H1 (cell line): ENCODE measurements around the gene MAS1. TPM values are rescaled to one million over a fixed set of nuclear protein-coding genes. Genes with fewer than 3 reads are reported as not detected.

ENCODE experiments used
- CTCF ChIA-PET: fragments of 300-600 bp; sonication (Branson Sonifier 250); formaldehyde crosslinking; loops from one replicate; lab custom pipeline; 2021; ENCODE audit not compliant: partially characterized antibody; lab: Charles Lee
- POLR2A ChIA-PET: fragments of 300-600 bp; sonication (Branson Sonifier 250); formaldehyde crosslinking; loops from one replicate; lab custom pipeline; 2021; ENCODE audit warnings: inconsistent platforms; ENCODE audit not compliant: partially characterized antibody; lab: Charles Lee
- DNase-seq, 2 experiments: peaks; one replicate each; pipeline versions ENCODE4 v3.0.0 to v3.0.0-alpha.2; 2010 to 2022; ENCODE audit warnings: low spot score in 2 of 2, low read depth in 1 of 2, mixed read lengths in 1 of 2
- FAIRE-seq: peaks from 2 replicates; lab custom pipeline; 2011; peaks lifted over from hg19 to GRCh38; lab: Jason Lieb, UNC
- H2AFZ ChIP-seq: 2 replicates; pipeline ENCODE4 v1.8.1; 2012; ENCODE audit warnings: low read length, inconsistent platforms
- H2AK5ac ChIP-seq: 2 replicates; pipeline ENCODE4 v1.6.1; 2013; ENCODE audit warnings: low read depth, low read length
- H2BK120ac ChIP-seq: replicated peaks from 2 replicates; pipeline ENCODE3; 2013; ENCODE audit warnings: low read depth, low read length, inconsistent platforms
- H2BK12ac ChIP-seq: 2 replicates; pipeline ENCODE4 v1.6.1; 2013; ENCODE audit warnings: low read depth, low read length
- H2BK15ac ChIP-seq: 2 replicates; pipeline ENCODE4 v1.6.1; 2013; ENCODE audit warnings: low read length
- H2BK20ac ChIP-seq: 2 replicates; pipeline ENCODE4 v1.6.1; 2013; ENCODE audit warnings: low read length
- H2BK5ac ChIP-seq: 2 replicates; pipeline ENCODE4 v1.6.1; 2013; ENCODE audit warnings: low read depth, low read length
- H3K14ac ChIP-seq: 2 replicates; pipeline ENCODE4 v1.6.1; 2013; ENCODE audit warnings: inconsistent platforms; ENCODE audit not compliant: insufficient read length
- H3K18ac ChIP-seq: 2 replicates; pipeline ENCODE4 v1.6.1; 2013; ENCODE audit warnings: low read length; ENCODE audit errors: extremely low read depth
- H3K23ac ChIP-seq: 2 replicates; pipeline ENCODE4 v1.6.1; 2013; ENCODE audit warnings: inconsistent platforms; ENCODE audit not compliant: insufficient read length
- H3K23me2 ChIP-seq: 2 replicates; pipeline ENCODE4 v1.6.1; 2013; ENCODE audit warnings: low read depth, low read length
- H3K27ac ChIP-seq: 2 replicates; pipeline ENCODE4 v1.6.1; 2011; ENCODE audit warnings: low read depth, low read length, inconsistent platforms
- H3K27me3 ChIP-seq, 4 experiments: replicated peaks in 1 of 4; 1 replicate in 1 of 4; 2 replicates in 3 of 4; pipeline versions ENCODE4 v1.6.1 to v1.8.1; 2011 to 2013; ENCODE audit warnings: low read length in 3 of 4, mild to moderate bottlenecking in 3 of 4, inconsistent platforms in 2 of 4, mixed read lengths in 2 of 4, moderate library complexity in 1 of 4; ENCODE audit not compliant: control insufficient read depth in 3 of 4, insufficient read depth in 3 of 4; ENCODE audit errors: extremely low read depth in 1 of 4
- H3K36me3 ChIP-seq, 4 experiments: 2 replicates each; pipeline versions ENCODE4 v1.6.1 to v1.8.1; 2011 to 2013; ENCODE audit warnings: mild to moderate bottlenecking in 4 of 4, low read length in 3 of 4, moderate library complexity in 2 of 4, control low read depth in 1 of 4, inconsistent platforms in 1 of 4; ENCODE audit not compliant: insufficient read depth in 4 of 4, control insufficient read depth in 2 of 4
- H3K4ac ChIP-seq: replicated peaks from 2 replicates; pipeline ENCODE3; 2013; ENCODE audit warnings: low read length, low read depth, mixed read lengths, inconsistent platforms; ENCODE audit not compliant: insufficient read length
- H3K4me1 ChIP-seq, 4 experiments: replicated peaks in 1 of 4; 1 replicate in 1 of 4; 2 replicates in 3 of 4; pipeline versions ENCODE4 v1.6.1 to v1.8.1; 2011 to 2013; ENCODE audit warnings: low read length in 3 of 4, inconsistent platforms in 2 of 4, mixed read lengths in 1 of 4; ENCODE audit not compliant: insufficient read depth in 4 of 4, control insufficient read depth in 3 of 4
- H3K4me2 ChIP-seq, 2 experiments: 2 replicates each; pipeline versions ENCODE4 v1.6.1 to v1.8.1; 2011 to 2013; ENCODE audit warnings: low read depth in 2 of 2, low read length in 2 of 2, control low read depth in 1 of 2, inconsistent platforms in 1 of 2, mild to moderate bottlenecking in 1 of 2; ENCODE audit not compliant: insufficient read depth in 1 of 2
- H3K4me3 ChIP-seq, 4 experiments: fragments of 200-600, 300-600 bp in 1 of 4; sonication (generic), shearing (Covaris generic), sonication (Bioruptor Twin) in 1 of 4; 2 replicates each; pipeline versions ENCODE4 v1.5.1 to v1.8.1; 2011 to 2016; ENCODE audit warnings: low read length in 4 of 4, low read depth in 3 of 4, control low read depth in 2 of 4, inconsistent platforms in 2 of 4, mild to moderate bottlenecking in 2 of 4, mixed read lengths in 1 of 4, moderate library complexity in 1 of 4; ENCODE audit not compliant: insufficient read depth in 2 of 4; ENCODE audit errors: extremely low read depth in 1 of 4
- H3K56ac ChIP-seq: replicated peaks from 2 replicates; pipeline ENCODE3; 2013; ENCODE audit warnings: low read depth, mild to moderate bottlenecking, mixed read lengths, low read length, inconsistent platforms; ENCODE audit not compliant: insufficient read length
- H3K79me1 ChIP-seq: 2 replicates; pipeline ENCODE4 v1.6.1; 2013; ENCODE audit warnings: low read depth, low read length, control low read depth
- H3K79me2 ChIP-seq, 2 experiments: 2 replicates each; pipeline versions ENCODE4 v1.6.1 to v1.8.1; 2012 to 2013; ENCODE audit warnings: low read length in 2 of 2, mild to moderate bottlenecking in 2 of 2, inconsistent platforms in 1 of 2; ENCODE audit not compliant: insufficient read depth in 2 of 2, control insufficient read depth in 1 of 2
- H3K9ac ChIP-seq, 4 experiments: replicated peaks in 1 of 4; 1 replicate in 1 of 4; 2 replicates in 3 of 4; pipeline versions ENCODE4 v1.6.1 to v1.8.1; 2011 to 2013; ENCODE audit warnings: low read depth in 3 of 4, low read length in 3 of 4, control low read depth in 2 of 4, mild to moderate bottlenecking in 2 of 4, moderate library complexity in 2 of 4, inconsistent platforms in 1 of 4; ENCODE audit errors: extremely low read depth in 1 of 4
- H3K9me3 ChIP-seq, 2 experiments: 2 replicates each; pipeline versions ENCODE4 v1.6.1 to v1.8.1; 2012 to 2013; ENCODE audit warnings: mild to moderate bottlenecking in 2 of 2, moderate library complexity in 2 of 2, control low read depth in 1 of 2, inconsistent platforms in 1 of 2, low read depth in 1 of 2, low read length in 1 of 2, mixed read lengths in 1 of 2; ENCODE audit not compliant: insufficient read depth in 2 of 2
- H4K20me1 ChIP-seq, 2 experiments: replicated peaks in 1 of 2; 2 replicates each; pipeline versions ENCODE3 to v1.8.1; 2011 to 2013; ENCODE audit warnings: inconsistent platforms in 2 of 2, low read length in 2 of 2, mild to moderate bottlenecking in 1 of 2; ENCODE audit not compliant: insufficient read depth in 2 of 2, control insufficient read depth in 1 of 2
- H4K5ac ChIP-seq: 2 replicates; pipeline ENCODE4 v1.6.1; 2013; ENCODE audit warnings: low read length, low read depth, mixed read lengths, inconsistent platforms; ENCODE audit not compliant: insufficient read length
- H4K8ac ChIP-seq: 2 replicates; pipeline ENCODE4 v1.8.0; 2013; ENCODE audit warnings: mild to moderate bottlenecking, moderate library complexity, low read length, inconsistent platforms; ENCODE audit not compliant: insufficient read depth; ENCODE audit errors: extremely low read depth
- H4K91ac ChIP-seq: replicated peaks from 2 replicates; pipeline ENCODE3; 2013; ENCODE audit warnings: low read length, mixed read lengths, inconsistent platforms; ENCODE audit not compliant: insufficient read length
- BCL11A ChIP-seq, 2 experiments: IDR thresholded peaks; one replicate each; pipeline ENCODE4 v1.6.1; 2011; ENCODE audit warnings: low read depth in 2 of 2, low read length in 2 of 2, mild to moderate bottlenecking in 2 of 2
- BRCA1 ChIP-seq: IDR thresholded peaks from 2 replicates; pipeline ENCODE4 v1.6.1; 2012; ENCODE audit warnings: low read depth, low read length, improper control_type of control experiment
- EP300 ChIP-seq, 2 experiments: IDR thresholded peaks; 1 replicate in 1 of 2; 2 replicates in 1 of 2; pipeline ENCODE4 v1.6.1; 2011 to 2012; ENCODE audit warnings: low read depth in 2 of 2, low read length in 2 of 2, mild to moderate bottlenecking in 2 of 2, borderline replicate concordance in 1 of 2, inconsistent platforms in 1 of 2, moderate library complexity in 1 of 2
- JUN ChIP-seq: IDR thresholded peaks from 2 replicates; pipeline ENCODE4 v1.6.1; 2011; ENCODE audit warnings: low read depth, mild to moderate bottlenecking, improper control_type of control experiment, low read length
- RAD21 ChIP-seq, 2 experiments: IDR thresholded peaks in 1 of 2; conservative IDR thresholded peaks in 1 of 2; 2 replicates each; pipeline ENCODE4 v1.6.1; 2011; ENCODE audit warnings: low read depth in 2 of 2, low read length in 2 of 2, improper control_type of control experiment in 1 of 2, inconsistent platforms in 1 of 2, mild to moderate bottlenecking in 1 of 2, moderate library complexity in 1 of 2
- RXRA ChIP-seq: IDR thresholded peaks from 2 replicates; pipeline ENCODE4 v1.6.1; 2011; ENCODE audit warnings: low read depth, mild to moderate bottlenecking, low read length, moderate library complexity; ENCODE audit not compliant: insufficient read depth
- SUZ12 ChIP-seq: fragments of 200-600 bp; sonication (generic); IDR thresholded peaks from 2 replicates; pipeline ENCODE4 v1.6.1; 2012; ENCODE audit warnings: mild to moderate bottlenecking, inconsistent platforms, low read length, moderate library complexity, mixed read lengths
- WGBS, 2 experiments: shearing (Covaris generic) in 1 of 2; methylation state at CpG; one replicate each; pipeline versions ENCODE4 v1.1.6 to v1.1.7; 2013 to 2015; ENCODE audit warnings: low lambda C conversion rate in 2 of 2, mixed read lengths in 2 of 2, inconsistent platforms in 1 of 2, low coverage in 1 of 2, missing lambda C conversion rate in 1 of 2; ENCODE audit not compliant: insufficient replicate concordance in 2 of 2, insufficient coverage in 1 of 2, insufficient read length in 1 of 2; ENCODE audit errors: extremely low coverage in 1 of 2, missing lambda C conversion rate in 1 of 2; 5-methylcytosine and 5-hydroxymethylcytosine counted together
- polyA plus RNA-seq, 7 experiments: library from polyadenylated mRNA; depleted of rRNA in 3 of 7; stranded (reverse) in 5 of 7; unstranded in 2 of 7; fragments of >200 nt in 5 of 7; fragments of 200-250 nt in 2 of 7; gene quantifications; 1 replicate in 5 of 7; 2 replicates in 1 of 7; 4 replicates in 1 of 7; pipeline versions ENCODE4 v1.2.1 to v1.2.3, GENCODE V29; 2011 to 2013; ENCODE audit warnings: missing spikeins in 2 of 7, mixed read lengths in 2 of 7
- total RNA-seq: library from RNA; stranded (reverse); fragmentation: NEBNext Ultra II Directional; extraction: Animal tissue kit (Norgen Biotek cat#: 25700); gene quantifications from 2 replicates; pipeline ENCODE4 v1.2.1, GENCODE V29; 2021

MAS1 gene
- total and polyA plus RNA-seq, 2 of the 8 experiments (the other 6 are each of a cell fraction or from before 2014, with no cell fraction given) = 0.02 TPM; not detected in 1

GRCh38 chr6:159906400-159906799 is 15.6 kb downstream of the MAS1 start:
- no peak overlapping the region for H2AK5ac ChIP-seq
- WGBS, 2 experiments = 95% methylated on average over 3 of the region's 3 CpGs; no CpG with 5 or more reads in 1 of the 2 experiments

More at GRCh38 chr6:159906400-159906799, 15.6 kb downstream of the MAS1 start:
- Histone ChIP-seq H4K5ac (no peak overlapping the region), H4K8ac (no peak overlapping the region), H3K36me3 (no peaks in the 10 kb centered on the region), H3K9ac (no peak overlapping the region), H3K4ac (no peak overlapping the region), H3K27me3 (0 out of 7 replicates have a peak, but pooled peaks cover 0 to 2% (median 0%) of the 10 kb centered on the region in 4 experiments), H3K23me2 (no peaks in the 10 kb centered on the region), H3K27ac (no peak overlapping the region), H2AFZ (no peak overlapping the region), H3K79me1 (no peaks in the 10 kb centered on the region), H2BK15ac (no peak overlapping the region), H3K14ac (no peak overlapping the region), H3K9me3 (no peaks in the 10 kb centered on the region), H3K23ac (no peak overlapping the region), H2BK12ac (no peak overlapping the region), H2BK20ac (no peak overlapping the region), H3K4me1 (no peaks in the 10 kb centered on the region; a peak in 1 of 7 replicates), H4K20me1 (no peaks in the 10 kb centered on the region), H3K56ac (no peak overlapping the region), H3K4me2 (no peak overlapping the region), H3K4me3 (no peak overlapping the region), H2BK5ac (no peak overlapping the region), H3K18ac (no peak overlapping the region), H4K91ac (no peak overlapping the region), H3K79me2 (no peaks in the 10 kb centered on the region), H2BK120ac (no peak overlapping the region)
- TF ChIP-seq BCL11A (IDR thresholded peaks at IDR 0.05; ENCODE audit: low read depth in 2 of 2, low read length in 2 of 2) = no peak
- TF ChIP-seq RAD21 (IDR thresholded peaks at IDR 0.05 in 1 of 2, conservative IDR thresholded peaks at IDR 0.05 in 1 of 2; ENCODE audit: low read depth in 2 of 2, low read length in 2 of 2) = no peak
- no peak for TF ChIP-seq BRCA1
- TF ChIP-seq RXRA = no peak
- TF ChIP-seq JUN = no peak
- no peak for TF ChIP-seq EP300 (IDR thresholded peaks at IDR 0.05; ENCODE audit: borderline replicate concordance in 1 of 2, low read depth in 2 of 2, low read length in 2 of 2)
- no peak for TF ChIP-seq SUZ12
- FAIRE-seq (no peak), DNase-seq (no peak)
- POLR2A ChIA-PET = no interaction called here
- CTCF ChIA-PET = interaction anchor here (0.6 kb wide), 1 partner anchor 61 kb away, joined by 3 read pairs; no protein-coding TSS in a partner anchor
